Thyroid gland (tissue), 4 donors: ENCODE data around the gene ACVR1B. TPM values are rescaled to one million over a fixed set of nuclear protein-coding genes. Genes with fewer than 3 reads are reported as not detected.

Experiments used
- DNase-seq, 2 donors: peaks; one replicate each; pipeline ENCODE4 v3.0.0-alpha.2; 2019
- H3K27ac ChIP-seq, 3 donors: fragments of 200-600 bp; sonication (generic); 1 replicate in 2 of 3; 2 replicates in 1 of 3; pipeline ENCODE4 v1.5.1; 2016 to 2019; ENCODE audit warnings: mild to moderate bottlenecking in 1 of 3, moderate library complexity in 1 of 3
- H3K27me3 ChIP-seq: fragments of 200-600 bp; sonication (generic); one replicate; pipeline ENCODE4 v1.5.1; 2019
- H3K36me3 ChIP-seq, 2 donors: fragments of 200-600 bp; sonication (generic); one replicate each; pipeline ENCODE4 v1.5.1; 2016 to 2019
- H3K4me1 ChIP-seq, 2 donors: fragments of 200-600 bp; sonication (generic); one replicate each; pipeline ENCODE4 v1.5.1; 2017 to 2019
- H3K4me3 ChIP-seq, 3 donors: fragments of 200-600 bp; sonication (generic); replicated peaks in 1 of 3; 1 replicate in 2 of 3; 2 replicates in 1 of 3; pipeline ENCODE4 v1.5.1; 2016; ENCODE audit warnings: mild to moderate bottlenecking in 1 of 3
- H3K9me3 ChIP-seq: fragments of 200-600 bp; sonication (generic); one replicate; pipeline ENCODE4 v1.5.1; 2017
- CTCF ChIP-seq, 6 experiments: fragments of 200-600 bp in 3 of 6; fragments of 450-650 bp in 3 of 6; sonication (generic) in 3 of 6; IDR thresholded peaks; one replicate each; pipeline ENCODE4 v1.5.1; 2016 to 2019; ENCODE audit warnings: antibody characterized with exemption in 6 of 6, mild to moderate bottlenecking in 2 of 6, inconsistent platforms in 1 of 6, moderate library complexity in 1 of 6
- POLR2A ChIP-seq, 2 donors: fragments of 450-650 bp; IDR thresholded peaks; one replicate each; pipeline ENCODE4 v1.6.1; 2017; ENCODE audit warnings: antibody characterized with exemption in 2 of 2, mild to moderate bottlenecking in 2 of 2, moderate library complexity in 1 of 2
- WGBS, 2 donors: methylation state at CpG; one replicate each; pipeline ENCODE4 v1.1.5; 2017; 5-methylcytosine and 5-hydroxymethylcytosine counted together
- intact Hi-C: fragments of 100-400 bp; cut with DNase I; formaldehyde crosslinking; loops from one replicate; pipeline ENCODE4 v1.15.1; 2023
- total RNA-seq, 4 donors: library from RNA; depleted of rRNA; stranded (reverse); fragments of >200 nt; gene quantifications; one replicate each; pipeline ENCODE4 v1.2.3, GENCODE V29; 2016

Gene ACVR1B
- total RNA-seq, 4 donors from 2014 or later = 13.7 to 19.9 (median 19.2) TPM

GRCh38 chr12:52027085-52027843, 75.8 kb downstream of the ACVR1B start:
- intact Hi-C loops = loop anchor here (10.0 kb wide), 1 partner anchor 98 kb away; no protein-coding TSS in a partner anchor
- H3K9me3 ChIP-seq = no peaks in the 10 kb centered on the region
- TF ChIP-seq POLR2A (IDR thresholded peaks at IDR 0.05) (no peak), CTCF (IDR thresholded peaks at IDR 0.05) (no peak)
- H3K4me1 ChIP-seq = peaks cover 15 to 37% of the 10 kb centered on the region in 2 donors
- no peaks in the 10 kb centered on the region for H3K27me3 ChIP-seq
- no peak for DNase-seq
- no peak overlapping the region for H3K27ac ChIP-seq
- no peak overlapping the region for H3K4me3 ChIP-seq
- H3K36me3 ChIP-seq = no peaks in the 10 kb centered on the region
- 81 to 94% methylated on average over 3 to 8 of the region's 12 CpGs for WGBS, 2 donors

- peak; percentile 89 to 91 for DNase-seq
- Histone ChIP-seq H3K27me3 (no peaks in the 10 kb centered on the region), H3K27ac (peak overlapping the region; percentile 7 to 47 (median 23)), H3K4me1 (peaks cover 23 to 40% of the 10 kb centered on the region in 2 donors), H3K4me3 (no peak overlapping the region), H3K9me3 (no peaks in the 10 kb centered on the region), H3K36me3 (no peaks in the 10 kb centered on the region)
- TF ChIP-seq POLR2A (IDR thresholded peaks at IDR 0.05) = peak in 1 of 2 donors; percentile 6
- no peak for TF ChIP-seq CTCF (IDR thresholded peaks at IDR 0.05)
- intact Hi-C loops = loop anchor here (10.0 kb wide), 1 partner anchor 95 kb away; no protein-coding TSS in a partner anchor
- WGBS, 2 donors = 30 to 37% methylated on average over 3 to 4 of the region's 4 CpGs
Observed at GRCh38 chr12:52029685-52030084, 78.2 kb downstream of the ACVR1B start.

GRCh38 chr12:52032446-52032803, 80.9 kb downstream of the ACVR1B start:
- 2% methylated on average over 5 of the region's 5 CpGs for WGBS, 2 donors
- peak; percentile 92 to 93 for DNase-seq
- H3K27me3 ChIP-seq = no peaks in the 10 kb centered on the region

GRCh38 chr12:52032804-52033445, 81.4 kb downstream of the ACVR1B start:
- DNase-seq = peak; percentile 99
- intact Hi-C loops = no loop called here
- no peak for TF ChIP-seq CTCF (IDR thresholded peaks at IDR 0.05)
- peak in 1 of 2 donors; percentile 88 for TF ChIP-seq POLR2A (IDR thresholded peaks at IDR 0.05)
- Histone ChIP-seq H3K4me1 (peaks cover 25 to 40% of the 10 kb centered on the region in 2 donors), H3K27ac (peak overlapping the region; percentile 82 to 100 (median 98)), H3K9me3 (no peaks in the 10 kb centered on the region), H3K36me3 (no peaks in the 10 kb centered on the region), H3K27me3 (no peaks in the 10 kb centered on the region), H3K4me3 (no peak overlapping the region)
- WGBS, 2 donors = 1 to 3% methylated on average over 20 to 25 of the region's 48 CpGs

More at GRCh38 chr12:52032446-52032803, 80.9 kb downstream of the ACVR1B start:
- Histone ChIP-seq H3K9me3 (no peaks in the 10 kb centered on the region), H3K36me3 (no peaks in the 10 kb centered on the region), H3K4me1 (peaks cover 20 to 38% of the 10 kb centered on the region in 2 donors), H3K4me3 (no peak overlapping the region), H3K27ac (peak overlapping the region; percentile 82 to 100 (median 98))
- TF ChIP-seq POLR2A (IDR thresholded peaks at IDR 0.05) (no peak), CTCF (IDR thresholded peaks at IDR 0.05) (no peak)
- intact Hi-C loops = no loop called here
